Erythroblast (primary cell): ENCODE results near the gene MYO1E.

Source experiments
- GATA1 ChIP-seq: IDR thresholded peaks from 2 replicates; pipeline ENCODE4 v1.6.1; 2011; ENCODE audit warnings: low read depth, mild to moderate bottlenecking, control low read depth, low read length, moderate library complexity
- POLR2A ChIP-seq: IDR thresholded peaks from 2 replicates; pipeline ENCODE4 v1.6.1; 2011; ENCODE audit warnings: mild to moderate bottlenecking, low read length

DNA sequence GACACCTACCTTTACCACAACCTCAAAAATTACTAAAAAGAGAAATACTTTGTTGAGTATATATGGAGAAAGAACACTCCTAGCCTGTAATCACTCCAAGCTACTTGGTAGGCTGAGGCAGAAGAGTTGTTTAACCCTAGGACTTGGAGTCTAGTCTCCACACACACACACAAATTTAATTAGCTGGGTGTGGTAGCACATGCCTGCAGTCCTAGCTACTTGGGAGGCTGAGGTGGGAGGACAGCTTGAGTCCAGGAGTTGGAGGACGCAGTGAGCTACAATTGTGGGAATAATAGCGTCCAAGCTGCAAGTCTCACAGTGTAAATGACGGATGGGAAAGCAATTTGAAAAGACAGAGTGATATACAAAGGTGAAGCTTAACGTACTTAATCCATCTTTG lies 115.5 kb downstream of the MYO1E start:
- TF ChIP-seq POLR2A (no peak), GATA1 (no peak)
